ENCODE results near the gene CFAP45. TPM values are rescaled to one million over a fixed set of nuclear protein-coding genes. Genes with fewer than 3 reads are reported as not detected.

Gene CFAP45
- total and polyA plus RNA-seq, 2 donors: 0.52 to 1.3 TPM

- 94% methylated on average over 2 of the region's 2 CpGs for WGBS
- H3K27ac ChIP-seq (ENCODE audit: low read depth in 1 of 2, low read length in 1 of 2): no peak overlapping the region
- DNase-seq (ENCODE audit: low read depth in 6 of 9, low spot score in 9 of 9): no peak
- peaks cover 0 to 3% of the 10 kb centered on the region in 2 donors for H3K9me3 ChIP-seq (ENCODE audit: control insufficient read depth in 2 of 2, insufficient read depth in 1 of 2, low read length in 1 of 2)
- peaks cover 0 to 5% of the 10 kb centered on the region in 2 donors for H3K27me3 ChIP-seq (ENCODE audit: control insufficient read depth in 2 of 2, insufficient read depth in 1 of 2, low read length in 1 of 2)
- no peak overlapping the region for H3K4me3 ChIP-seq (ENCODE audit: low read length in 2 of 2)
- no peaks in the 10 kb centered on the region for H3K36me3 ChIP-seq (ENCODE audit: control insufficient read depth in 2 of 2, insufficient read depth in 2 of 2, low read length in 1 of 2)
- H3K4me1 ChIP-seq (ENCODE audit: control insufficient read depth in 2 of 2, insufficient read depth in 2 of 2, low read length in 2 of 2): peaks cover 12 to 32% of the 10 kb centered on the region in 2 donors
Measured at GRCh38 chr1:159864262-159864661, 35.7 kb downstream of the CFAP45 start.

GRCh38 chr1:159862557-159862956 is 37.4 kb downstream of the CFAP45 start, which contains the start of gene VSIG8:
Gene VSIG8 (minus strand): TSS chr1:159862657. CDS start chr1:159862521, 136 bp downstream.
- no peak for DNase-seq (ENCODE audit: low read depth in 6 of 9, low spot score in 9 of 9)
- Histone ChIP-seq H3K4me1 (ENCODE audit: control insufficient read depth in 2 of 2, insufficient read depth in 2 of 2, low read length in 2 of 2) (peaks cover 8 to 19% of the 10 kb centered on the region in 2 donors), H3K9me3 (ENCODE audit: control insufficient read depth in 2 of 2, insufficient read depth in 1 of 2, low read length in 1 of 2) (peaks cover 0 to 3% of the 10 kb centered on the region in 2 donors), H3K27ac (ENCODE audit: low read depth in 1 of 2, low read length in 1 of 2) (no peak within 1 kb of the TSS), H3K36me3 (ENCODE audit: control insufficient read depth in 2 of 2, insufficient read depth in 2 of 2, low read length in 1 of 2) (no peaks in the 10 kb centered on the region), H3K27me3 (ENCODE audit: control insufficient read depth in 2 of 2, insufficient read depth in 1 of 2, low read length in 1 of 2) (peaks cover 0 to 11% of the 10 kb centered on the region in 2 donors), H3K4me3 (ENCODE audit: low read length in 2 of 2) (no peak within 1 kb of the TSS)
- 92% methylated on average over 4 of the region's 4 CpGs for WGBS

GRCh38 chr1:159862031-159862430 is 37.9 kb downstream of the CFAP45 start:
- no peak for DNase-seq (ENCODE audit: low read depth in 6 of 9, low spot score in 9 of 9)
- Histone ChIP-seq H3K27me3 (ENCODE audit: control insufficient read depth in 2 of 2, insufficient read depth in 1 of 2, low read length in 1 of 2) (peaks cover 0 to 14% of the 10 kb centered on the region in 2 donors), H3K9me3 (ENCODE audit: control insufficient read depth in 2 of 2, insufficient read depth in 1 of 2, low read length in 1 of 2) (peaks cover 0 to 3% of the 10 kb centered on the region in 2 donors), H3K4me1 (ENCODE audit: control insufficient read depth in 2 of 2, insufficient read depth in 2 of 2, low read length in 2 of 2) (peaks cover 8 to 15% of the 10 kb centered on the region in 2 donors), H3K36me3 (ENCODE audit: control insufficient read depth in 2 of 2, insufficient read depth in 2 of 2, low read length in 1 of 2) (no peaks in the 10 kb centered on the region), H3K4me3 (ENCODE audit: low read length in 2 of 2) (no peak overlapping the region), H3K27ac (ENCODE audit: low read depth in 1 of 2, low read length in 1 of 2) (no peak overlapping the region)
- WGBS: 96% methylated on average over 5 of the region's 5 CpGs

- Histone ChIP-seq H3K27me3 (ENCODE audit: control insufficient read depth in 2 of 2, insufficient read depth in 1 of 2, low read length in 1 of 2) (peaks cover 0 to 22% of the 10 kb centered on the region in 2 donors), H3K4me3 (ENCODE audit: low read length in 2 of 2) (no peak overlapping the region), H3K27ac (ENCODE audit: low read depth in 1 of 2, low read length in 1 of 2) (no peak overlapping the region), H3K9me3 (ENCODE audit: control insufficient read depth in 2 of 2, insufficient read depth in 1 of 2, low read length in 1 of 2) (peaks cover 0 to under 1% of the 10 kb centered on the region in 2 donors), H3K4me1 (ENCODE audit: control insufficient read depth in 2 of 2, insufficient read depth in 2 of 2, low read length in 2 of 2) (peaks cover under 1 to 7% of the 10 kb centered on the region in 2 donors), H3K36me3 (ENCODE audit: control insufficient read depth in 2 of 2, insufficient read depth in 2 of 2, low read length in 1 of 2) (no peaks in the 10 kb centered on the region)
- no peak for DNase-seq (ENCODE audit: low read depth in 6 of 9, low spot score in 9 of 9)
- 90% methylated on average over 8 of the region's 8 CpGs for WGBS
Measured at GRCh38 chr1:159861218-159861617, 38.7 kb downstream of the CFAP45 start.

- Histone ChIP-seq H3K4me3 (ENCODE audit: low read length in 2 of 2) (no peak overlapping the region), H3K27me3 (ENCODE audit: control insufficient read depth in 2 of 2, insufficient read depth in 1 of 2, low read length in 1 of 2) (peaks cover 0 to 30% of the 10 kb centered on the region in 2 donors), H3K9me3 (ENCODE audit: control insufficient read depth in 2 of 2, insufficient read depth in 1 of 2, low read length in 1 of 2) (no peaks in the 10 kb centered on the region), H3K36me3 (ENCODE audit: control insufficient read depth in 2 of 2, insufficient read depth in 2 of 2, low read length in 1 of 2) (no peaks in the 10 kb centered on the region), H3K27ac (ENCODE audit: low read depth in 1 of 2, low read length in 1 of 2) (no peak overlapping the region), H3K4me1 (ENCODE audit: control insufficient read depth in 2 of 2, insufficient read depth in 2 of 2, low read length in 2 of 2) (peaks cover 0 to 2% of the 10 kb centered on the region in 2 donors)
- 91% methylated on average over 3 of the region's 3 CpGs for WGBS
- DNase-seq (ENCODE audit: low read depth in 6 of 9, low spot score in 9 of 9): no peak
Measured at GRCh38 chr1:159860456-159860855, 39.5 kb downstream of the CFAP45 start.

- Histone ChIP-seq H3K4me1 (ENCODE audit: control insufficient read depth in 2 of 2, insufficient read depth in 2 of 2, low read length in 2 of 2) (peaks cover 0 to 6% of the 10 kb centered on the region in 2 donors), H3K36me3 (ENCODE audit: control insufficient read depth in 2 of 2, insufficient read depth in 2 of 2, low read length in 1 of 2) (no peaks in the 10 kb centered on the region), H3K9me3 (ENCODE audit: control insufficient read depth in 2 of 2, insufficient read depth in 1 of 2, low read length in 1 of 2) (no peaks in the 10 kb centered on the region), H3K27me3 (ENCODE audit: control insufficient read depth in 2 of 2, insufficient read depth in 1 of 2, low read length in 1 of 2) (peaks cover 0 to 36% of the 10 kb centered on the region in 2 donors), H3K4me3 (ENCODE audit: low read length in 2 of 2) (no peak overlapping the region), H3K27ac (ENCODE audit: low read depth in 1 of 2, low read length in 1 of 2) (no peak overlapping the region)
- DNase-seq (ENCODE audit: low read depth in 6 of 9, low spot score in 9 of 9): no peak
- WGBS: 97% methylated on average over 7 of the region's 7 CpGs
Measured at GRCh38 chr1:159859767-159860322, 40.1 kb downstream of the CFAP45 start.

- WGBS: 96% methylated on average over 6 of the region's 6 CpGs
- Histone ChIP-seq H3K36me3 (ENCODE audit: control insufficient read depth in 2 of 2, insufficient read depth in 2 of 2, low read length in 1 of 2) (no peaks in the 10 kb centered on the region), H3K9me3 (ENCODE audit: control insufficient read depth in 2 of 2, insufficient read depth in 1 of 2, low read length in 1 of 2) (no peaks in the 10 kb centered on the region), H3K27ac (ENCODE audit: low read depth in 1 of 2, low read length in 1 of 2) (no peak overlapping the region), H3K27me3 (ENCODE audit: control insufficient read depth in 2 of 2, insufficient read depth in 1 of 2, low read length in 1 of 2) (peaks cover 0 to 56% of the 10 kb centered on the region in 2 donors), H3K4me1 (ENCODE audit: control insufficient read depth in 2 of 2, insufficient read depth in 2 of 2, low read length in 2 of 2) (peaks cover 2 to 9% of the 10 kb centered on the region in 2 donors), H3K4me3 (ENCODE audit: low read length in 2 of 2) (no peak overlapping the region)
- DNase-seq (ENCODE audit: low read depth in 6 of 9, low spot score in 9 of 9): no peak
Measured at GRCh38 chr1:159857889-159858288, 42.1 kb downstream of the CFAP45 start.

GRCh38 chr1:159856576-159856975 is 43.4 kb downstream of the CFAP45 start:
- Histone ChIP-seq H3K4me3 (ENCODE audit: low read length in 2 of 2) (no peak overlapping the region), H3K27ac (ENCODE audit: low read depth in 1 of 2, low read length in 1 of 2) (no peak overlapping the region), H3K4me1 (ENCODE audit: control insufficient read depth in 2 of 2, insufficient read depth in 2 of 2, low read length in 2 of 2) (peaks cover 2 to 9% of the 10 kb centered on the region in 2 donors), H3K9me3 (ENCODE audit: control insufficient read depth in 2 of 2, insufficient read depth in 1 of 2, low read length in 1 of 2) (no peaks in the 10 kb centered on the region), H3K36me3 (ENCODE audit: control insufficient read depth in 2 of 2, insufficient read depth in 2 of 2, low read length in 1 of 2) (no peaks in the 10 kb centered on the region), H3K27me3 (ENCODE audit: control insufficient read depth in 2 of 2, insufficient read depth in 1 of 2, low read length in 1 of 2) (peaks cover 0 to 57% of the 10 kb centered on the region in 2 donors)
- DNase-seq (ENCODE audit: low read depth in 6 of 9, low spot score in 9 of 9): no peak
- WGBS: 100% methylated on average over 1 of the region's 1 CpG

- no peak for DNase-seq (ENCODE audit: low read depth in 6 of 9, low spot score in 9 of 9)
- Histone ChIP-seq H3K4me3 (ENCODE audit: low read length in 2 of 2) (no peak overlapping the region), H3K27ac (ENCODE audit: low read depth in 1 of 2, low read length in 1 of 2) (no peak overlapping the region)
Measured at GRCh38 chr1:159855709-159856108, 44.3 kb downstream of the CFAP45 start.

More at GRCh38 chr1:159855709-159856108, 44.3 kb downstream of the CFAP45 start:
- H3K4me1 ChIP-seq (ENCODE audit: control insufficient read depth in 2 of 2, insufficient read depth in 2 of 2, low read length in 2 of 2): peaks cover 2 to 9% of the 10 kb centered on the region in 2 donors
- H3K27me3 ChIP-seq (ENCODE audit: control insufficient read depth in 2 of 2, insufficient read depth in 1 of 2, low read length in 1 of 2): peaks cover 0 to 57% of the 10 kb centered on the region in 2 donors
- no peaks in the 10 kb centered on the region for H3K9me3 ChIP-seq (ENCODE audit: control insufficient read depth in 2 of 2, insufficient read depth in 1 of 2, low read length in 1 of 2)
- 95% methylated on average over 34 of the region's 34 CpGs for WGBS
- H3K36me3 ChIP-seq (ENCODE audit: control insufficient read depth in 2 of 2, insufficient read depth in 2 of 2, low read length in 1 of 2): no peaks in the 10 kb centered on the region
